K562 (cell line): ENCODE data around the gene DNAJC17. TPM values are rescaled to one million over a fixed set of nuclear protein-coding genes. Genes with fewer than 3 reads are reported as not detected.

ENCODE experiments used
- BMI1 ChIP-seq: fragments of 150-350 bp; IDR thresholded peaks from 2 replicates; pipeline ENCODE4 v1.6.1; 2014; ENCODE audit warnings: low read length
- E2F8 ChIP-seq: fragments of 450-650 bp; IDR thresholded peaks from 2 replicates; pipeline ENCODE4 v1.7.1; 2018; ENCODE audit warnings: mild to moderate bottlenecking, low read depth; ENCODE audit not compliant: partially characterized antibody
- E4F1 ChIP-seq: fragments of 250-450 bp; sonication (Bioruptor Pico); IDR thresholded peaks from 2 replicates; pipeline ENCODE4 v1.5.0; 2021; ENCODE audit warnings: mild to moderate bottlenecking, borderline replicate concordance
- EP300 ChIP-seq: IDR thresholded peaks from 2 replicates; pipeline ENCODE4 v1.6.1; 2012; ENCODE audit warnings: low read length, improper control_type of control experiment
- EP400 ChIP-seq: fragments of 450-650 bp; IDR thresholded peaks from 2 replicates; pipeline ENCODE4 v1.6.1; 2017; ENCODE audit warnings: antibody characterized with exemption, mild to moderate bottlenecking, moderate library complexity
- GABPB1 ChIP-seq: sonication (generic); formaldehyde crosslinking; IDR thresholded peaks from 2 replicates; pipeline ENCODE4 v1.8.0; 2022; ENCODE audit warnings: mild to moderate bottlenecking, missing genetic modification reagents
- MCM7 ChIP-seq, 2 experiments: fragments of 450-650 bp; IDR thresholded peaks; 2 replicates each; pipeline ENCODE4 v1.6.1; 2016 to 2018
- NCOA2 ChIP-seq, 2 experiments: fragments of 450-650 bp; IDR thresholded peaks; 2 replicates each; pipeline ENCODE4 v1.6.1; 2018; ENCODE audit warnings: mild to moderate bottlenecking in 2 of 2, moderate library complexity in 1 of 2; ENCODE audit not compliant: partially characterized antibody in 2 of 2
- NELFE ChIP-seq: IDR thresholded peaks from 2 replicates; pipeline ENCODE4 v1.6.1; 2011; ENCODE audit warnings: mild to moderate bottlenecking; ENCODE audit not compliant: insufficient read depth, insufficient read length
- NFIX ChIP-seq: fragments of 250-450 bp; sonication (Bioruptor Pico); IDR thresholded peaks from 2 replicates; pipeline ENCODE4 v1.4.0; 2020; ENCODE audit warnings: low read depth, mild to moderate bottlenecking, moderate library complexity
- NR2C2 ChIP-seq, 2 experiments: fragments of 200-800 bp in 1 of 2; sonication (Bioruptor generic) in 1 of 2; sonication (generic) in 1 of 2; formaldehyde crosslinking in 1 of 2; IDR thresholded peaks; 2 replicates each; pipeline versions ENCODE4 v1.6.1 to v1.8.0; 2016 to 2022; ENCODE audit warnings: mild to moderate bottlenecking in 1 of 2, missing compliant biosample characterization in 1 of 2, missing genetic modification characterization in 1 of 2, missing genetic modification reagents in 1 of 2
- PHTF2 ChIP-seq: fragments of 250-450 bp; sonication (Bioruptor Pico); IDR thresholded peaks from 2 replicates; pipeline ENCODE4 v1.5.0; 2021; ENCODE audit warnings: mild to moderate bottlenecking
- RBM25 ChIP-seq: fragments of 200-400 bp; formaldehyde crosslinking; IDR thresholded peaks from 2 replicates; pipeline ENCODE4 v1.6.1; 2018; ENCODE audit warnings: low read length, low read depth, moderate library complexity; ENCODE audit not compliant: severe bottlenecking
- SIX5 ChIP-seq, 2 experiments: IDR thresholded peaks; 2 replicates each; pipeline ENCODE4 v1.6.1; 2011; ENCODE audit warnings: low read length in 2 of 2, borderline replicate concordance in 1 of 2, low read depth in 1 of 2, mild to moderate bottlenecking in 1 of 2, moderate library complexity in 1 of 2; ENCODE audit not compliant: insufficient read depth in 1 of 2
- SNIP1 ChIP-seq: fragments of 450-650 bp; IDR thresholded peaks from 2 replicates; pipeline ENCODE4 v1.7.1; 2017; ENCODE audit warnings: low read depth, mild to moderate bottlenecking
- SRF ChIP-seq, 2 experiments: fragments of 250-450, 450-650 bp in 1 of 2; sonication (Bioruptor Pico) in 1 of 2; sonication (generic) in 1 of 2; formaldehyde crosslinking; IDR thresholded peaks; 2 replicates each; pipeline versions ENCODE4 v1.5.0 to v1.5.1; 2020 to 2022; ENCODE audit warnings: mild to moderate bottlenecking in 1 of 2, missing genetic modification reagents in 1 of 2
- TAF1 ChIP-seq: IDR thresholded peaks from 2 replicates; pipeline ENCODE4 v1.6.1; 2011; ENCODE audit warnings: mild to moderate bottlenecking, low read length, moderate library complexity; ENCODE audit not compliant: insufficient read depth, control insufficient read depth, severe bottlenecking; ENCODE audit errors: extremely low read depth
- ZNF121 ChIP-seq: sonication (generic); formaldehyde crosslinking; conservative IDR thresholded peaks from 2 replicates; pipeline ENCODE4 v1.8.0; 2022; ENCODE audit warnings: missing genetic modification reagents
- ZNF224 ChIP-seq: sonication (generic); formaldehyde crosslinking; IDR thresholded peaks from 2 replicates; pipeline ENCODE4 v1.8.0; 2022; ENCODE audit warnings: mild to moderate bottlenecking, missing genetic modification reagents
- ZNF253 ChIP-seq: fragments of 250-450 bp; sonication (Bioruptor Pico); conservative IDR thresholded peaks from 2 replicates; pipeline ENCODE4 v1.6.1; 2021; ENCODE audit warnings: mild to moderate bottlenecking
- ZNF431 ChIP-seq: sonication (generic); formaldehyde crosslinking; IDR thresholded peaks from 2 replicates; pipeline ENCODE4 v1.8.0; 2022; ENCODE audit warnings: mild to moderate bottlenecking, missing genetic modification reagents
- polyA plus RNA-seq, 8 experiments: library from polyadenylated mRNA; depleted of rRNA in 4 of 8; stranded (reverse) in 5 of 8; unstranded in 3 of 8; fragments of >200 nt; fragmentation: Nextera tagmentation in 2 of 8; fragmentation: Illumina TruSeq in 1 of 8; extraction: Ambion mirVana in 2 of 8; extraction: Trizol in 1 of 8; gene quantifications; 2 replicates each; pipeline versions ENCODE4 v1.2.1 to v1.2.3, GENCODE V29; 2011 to 2014; ENCODE audit warnings: inconsistent platforms in 1 of 8, missing spikeins in 1 of 8
- total RNA-seq, 7 experiments: library from RNA; depleted of rRNA in 6 of 7; stranded (reverse); fragments of >200 nt in 6 of 7; fragmentation: Illumina TruSeq in 2 of 7; extraction: Trizol in 2 of 7; gene quantifications; 2 replicates each; pipeline versions ENCODE4 v1.2.1 to v1.2.3, GENCODE V29; 2011 to 2021; ENCODE audit warnings: low replicate concordance in 1 of 7
- TF ChIP-seq, protein P1 (sequence below): fragments of 450-650 bp; formaldehyde crosslinking; IDR thresholded peaks from 2 replicates; pipeline ENCODE4 v1.4.0; 2020; ENCODE audit warnings: mild to moderate bottlenecking, moderate library complexity

DNAJC17 gene
- total and polyA plus RNA-seq, 9 of the 15 experiments (the other 6 are each of a cell fraction or from before 2014, with no cell fraction given) = 2.4 to 79.4 (median 44.2) TPM

GRCh38 chr15:40825661-40826422, 18.6 kb upstream of the DNAJC17 start (continued):
- TF ChIP-seq BMI1 (no peak), E2F8 (no peak), NR2C2 (CRISPR knock-in tag; IDR thresholded peaks at IDR 0.05) (no peak), NR2C2 (tag; IDR thresholded peaks at IDR 0.05) (peak; percentile 75; the same call in 1 of the 2 replicates), GABPB1 (CRISPR knock-in tag) (peak; percentile 49; the same call in 1 of the 2 replicates), ZNF253 (CRISPR knock-in tag) (no peak), NFIX (CRISPR knock-in tag) (no peak), PHTF2 (CRISPR knock-in tag) (no peak), EP300 (peak; percentile 97), ZNF224 (no peak), NELFE (no peak), SNIP1 (no peak), ZNF431 (no peak), E4F1 (no peak), SRF (CRISPR knock-in tag; IDR thresholded peaks at IDR 0.05) (no peak), EP400 (0 out of 2 replicates have a peak, but pooled peaks have one; percentile 19), SIX5 (IDR thresholded peaks at IDR 0.05; ENCODE audit: borderline replicate concordance in 1 of 2, insufficient read depth in 1 of 2, low read depth in 1 of 2, low read length in 2 of 2) (no peak), MCM7 (IDR thresholded peaks at IDR 0.05) (no peak), RBM25 (no peak), ZNF121 (CRISPR knock-in tag) (no peak), NCOA2 (IDR thresholded peaks at IDR 0.05; ENCODE audit: partially characterized antibody in 2 of 2) (peak in 1 of 2 experiments; percentile 65), TAF1 (no peak)
- TF ChIP-seq, protein P1, sequence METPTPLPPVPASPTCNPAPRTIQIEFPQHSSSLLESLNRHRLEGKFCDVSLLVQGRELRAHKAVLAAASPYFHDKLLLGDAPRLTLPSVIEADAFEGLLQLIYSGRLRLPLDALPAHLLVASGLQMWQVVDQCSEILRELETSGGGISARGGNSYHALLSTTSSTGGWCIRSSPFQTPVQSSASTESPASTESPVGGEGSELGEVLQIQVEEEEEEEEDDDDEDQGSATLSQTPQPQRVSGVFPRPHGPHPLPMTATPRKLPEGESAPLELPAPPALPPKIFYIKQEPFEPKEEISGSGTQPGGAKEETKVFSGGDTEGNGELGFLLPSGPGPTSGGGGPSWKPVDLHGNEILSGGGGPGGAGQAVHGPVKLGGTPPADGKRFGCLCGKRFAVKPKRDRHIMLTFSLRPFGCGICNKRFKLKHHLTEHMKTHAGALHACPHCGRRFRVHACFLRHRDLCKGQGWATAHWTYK (CRISPR knock-in tag) = no peak
